K562 (cell line): ENCODE results near the gene ZKSCAN4. TPM values are rescaled to one million over a fixed set of nuclear protein-coding genes. Genes with fewer than 3 reads are reported as not detected.

ENCODE experiments used
- ARID2 ChIP-seq: fragments of 450-650 bp; IDR thresholded peaks from 2 replicates; pipeline ENCODE4 v1.6.1; 2017; ENCODE audit warnings: antibody characterized with exemption, mild to moderate bottlenecking
- BCL6 ChIP-seq: fragments of 250-450 bp; sonication (Bioruptor Pico); IDR thresholded peaks from 2 replicates; pipeline ENCODE4 v1.4.0; 2020
- DIDO1 ChIP-seq: fragments of 450-650 bp; IDR thresholded peaks from 2 replicates; pipeline ENCODE4 v1.6.1; 2016; ENCODE audit warnings: low read depth, missing biosample characterization, missing genetic modification characterization
- DLX4 ChIP-seq: fragments of 250-450 bp; sonication (Bioruptor Pico); IDR thresholded peaks from 2 replicates; pipeline ENCODE4 v1.6.1; 2021; ENCODE audit warnings: mild to moderate bottlenecking
- FIP1L1 ChIP-seq: fragments of 200-400 bp; formaldehyde crosslinking; IDR thresholded peaks from 2 replicates; pipeline ENCODE4 v1.6.1; 2018; ENCODE audit warnings: mild to moderate bottlenecking, low read depth, low read length; ENCODE audit not compliant: poor library complexity, severe bottlenecking
- ILF3 ChIP-seq: fragments of 450-650 bp; IDR thresholded peaks from 2 replicates; pipeline ENCODE4 v1.6.1; 2018; ENCODE audit warnings: antibody characterized with exemption, mild to moderate bottlenecking, moderate library complexity, borderline replicate concordance
- MAFK ChIP-seq: IDR thresholded peaks from 2 replicates; pipeline ENCODE4 v1.6.1; 2011; ENCODE audit warnings: low read length, improper control_type of control experiment
- MEF2D ChIP-seq: conservative IDR thresholded peaks from 2 replicates; pipeline ENCODE4 v1.6.1; 2016; ENCODE audit warnings: low read depth, missing genetic modification characterization, missing compliant biosample characterization
- POLR2H ChIP-seq: IDR thresholded peaks from 2 replicates; pipeline ENCODE4 v1.6.1; 2016; ENCODE audit warnings: missing genetic modification characterization, low read depth, mild to moderate bottlenecking, control low read depth, missing compliant biosample characterization, moderate library complexity
- RB1 ChIP-seq: fragments of 450-650 bp; IDR thresholded peaks from 2 replicates; pipeline ENCODE4 v1.6.1; 2017; ENCODE audit warnings: low read depth, mild to moderate bottlenecking
- RBM39 ChIP-seq: fragments of 200-400 bp; formaldehyde crosslinking; optimal IDR thresholded peaks from 2 replicates; pipeline ENCODE3; 2018; ENCODE audit warnings: low read depth, low read length
- SMC3 ChIP-seq: conservative IDR thresholded peaks from 2 replicates; pipeline ENCODE4 v1.6.1; 2011; ENCODE audit warnings: low read depth, low read length, improper control_type of control experiment; ENCODE audit not compliant: insufficient read depth
- ZNF699 ChIP-seq: fragments of 250-450 bp; sonication (Bioruptor Pico); IDR thresholded peaks from 2 replicates; pipeline ENCODE4 v1.8.0; 2021; ENCODE audit warnings: mild to moderate bottlenecking, moderate library complexity; ENCODE audit not compliant: insufficient replicate concordance
- polyA plus RNA-seq, 8 experiments: library from polyadenylated mRNA; depleted of rRNA in 4 of 8; stranded (reverse) in 5 of 8; unstranded in 3 of 8; fragments of >200 nt; fragmentation: Nextera tagmentation in 2 of 8; fragmentation: Illumina TruSeq in 1 of 8; extraction: Ambion mirVana in 2 of 8; extraction: Trizol in 1 of 8; gene quantifications; 2 replicates each; pipeline versions ENCODE4 v1.2.1 to v1.2.3, GENCODE V29; 2011 to 2014; ENCODE audit warnings: inconsistent platforms in 1 of 8, missing spikeins in 1 of 8
- total RNA-seq, 7 experiments: library from RNA; depleted of rRNA in 6 of 7; stranded (reverse); fragments of >200 nt in 6 of 7; fragmentation: Illumina TruSeq in 2 of 7; extraction: Trizol in 2 of 7; gene quantifications; 2 replicates each; pipeline versions ENCODE4 v1.2.1 to v1.2.3, GENCODE V29; 2011 to 2021; ENCODE audit warnings: low replicate concordance in 1 of 7
- TF ChIP-seq, protein P1 (sequence below): fragments of 450-650 bp; conservative IDR thresholded peaks from 2 replicates; pipeline ENCODE4 v1.6.1; 2016; ENCODE audit warnings: missing genetic modification characterization, low read depth, mild to moderate bottlenecking, control low read depth, missing compliant biosample characterization
- TF ChIP-seq, protein P2 (sequence below): fragments of 250-450 bp; sonication (Bioruptor Pico); IDR thresholded peaks from 2 replicates; pipeline ENCODE4 v1.4.0; 2020; ENCODE audit warnings: mild to moderate bottlenecking, moderate library complexity
- TF ChIP-seq, protein P3 (sequence below), 3 experiments: fragments of 200-800 bp in 1 of 3; fragments of 250-450 bp in 1 of 3; fragments of 450-650 bp in 1 of 3; sonication (Bioruptor Pico) in 1 of 3; sonication (Bioruptor generic) in 1 of 3; formaldehyde crosslinking in 1 of 3; IDR thresholded peaks; 2 replicates each; pipeline versions ENCODE4 v1.6.1 to v1.8.0; 2016 to 2022; ENCODE audit warnings: mild to moderate bottlenecking in 2 of 3, missing genetic modification characterization in 2 of 3, missing compliant biosample characterization in 1 of 3, moderate library complexity in 1 of 3
- TF ChIP-seq, protein P4 (sequence below): fragments of 450-650 bp; IDR thresholded peaks from 2 replicates; pipeline ENCODE4 v1.6.1; 2016; ENCODE audit warnings: missing biosample characterization, missing genetic modification characterization
- TF ChIP-seq, protein P5 (sequence below): fragments of 450-650 bp; IDR thresholded peaks from 2 replicates; pipeline ENCODE4 v1.6.1; 2016

ZKSCAN4 gene
- total and polyA plus RNA-seq, 9 of the 15 experiments (the other 6 are each of a cell fraction or from before 2014, with no cell fraction given) = 1.2 to 5.3 (median 4.7) TPM

DNA sequence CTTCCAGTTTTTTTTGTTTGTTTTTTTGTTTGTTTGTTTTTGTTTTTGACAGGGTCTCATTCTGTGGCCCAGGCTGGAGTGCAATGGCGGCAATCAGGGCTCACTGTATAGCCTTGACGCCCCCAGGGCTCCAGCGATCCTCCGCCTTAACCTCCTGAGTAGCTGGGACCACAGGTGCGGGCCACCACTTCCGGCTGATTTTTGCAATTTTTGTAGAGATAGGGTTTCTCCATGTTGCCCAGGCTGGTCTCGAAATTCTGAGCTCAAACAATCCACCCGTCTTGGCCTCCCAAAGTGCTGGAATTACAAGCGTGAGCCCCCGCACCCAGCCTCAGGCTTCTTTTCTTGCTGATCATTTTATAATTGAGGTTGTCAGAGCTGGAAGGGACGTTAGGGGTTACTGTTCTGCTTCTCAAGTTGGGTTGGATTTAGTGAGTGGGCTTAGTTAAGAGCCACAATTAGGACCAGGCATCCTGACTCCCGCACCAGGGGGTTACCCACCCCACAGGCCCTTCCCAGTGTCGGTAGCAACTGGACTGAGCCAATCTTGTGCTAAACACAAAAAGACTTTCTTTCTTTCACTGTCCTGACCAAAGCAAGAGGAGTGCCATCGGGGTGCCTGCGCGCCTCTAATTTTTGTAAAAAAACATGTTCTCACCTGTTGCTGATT lies 40.1 kb downstream of the ZKSCAN4 start (continued):
- TF ChIP-seq, protein P1, sequence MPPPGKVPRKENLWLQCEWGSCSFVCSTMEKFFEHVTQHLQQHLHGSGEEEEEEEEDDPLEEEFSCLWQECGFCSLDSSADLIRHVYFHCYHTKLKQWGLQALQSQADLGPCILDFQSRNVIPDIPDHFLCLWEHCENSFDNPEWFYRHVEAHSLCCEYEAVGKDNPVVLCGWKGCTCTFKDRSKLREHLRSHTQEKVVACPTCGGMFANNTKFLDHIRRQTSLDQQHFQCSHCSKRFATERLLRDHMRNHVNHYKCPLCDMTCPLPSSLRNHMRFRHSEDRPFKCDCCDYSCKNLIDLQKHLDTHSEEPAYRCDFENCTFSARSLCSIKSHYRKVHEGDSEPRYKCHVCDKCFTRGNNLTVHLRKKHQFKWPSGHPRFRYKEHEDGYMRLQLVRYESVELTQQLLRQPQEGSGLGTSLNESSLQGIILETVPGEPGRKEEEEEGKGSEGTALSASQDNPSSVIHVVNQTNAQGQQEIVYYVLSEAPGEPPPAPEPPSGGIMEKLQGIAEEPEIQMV (tag) = 0 out of 2 replicates have a peak, but pooled peaks have one; percentile 9
- TF ChIP-seq RB1 = peak; percentile 61; the same call in 1 of the 2 replicates
- TF ChIP-seq, protein P2, sequence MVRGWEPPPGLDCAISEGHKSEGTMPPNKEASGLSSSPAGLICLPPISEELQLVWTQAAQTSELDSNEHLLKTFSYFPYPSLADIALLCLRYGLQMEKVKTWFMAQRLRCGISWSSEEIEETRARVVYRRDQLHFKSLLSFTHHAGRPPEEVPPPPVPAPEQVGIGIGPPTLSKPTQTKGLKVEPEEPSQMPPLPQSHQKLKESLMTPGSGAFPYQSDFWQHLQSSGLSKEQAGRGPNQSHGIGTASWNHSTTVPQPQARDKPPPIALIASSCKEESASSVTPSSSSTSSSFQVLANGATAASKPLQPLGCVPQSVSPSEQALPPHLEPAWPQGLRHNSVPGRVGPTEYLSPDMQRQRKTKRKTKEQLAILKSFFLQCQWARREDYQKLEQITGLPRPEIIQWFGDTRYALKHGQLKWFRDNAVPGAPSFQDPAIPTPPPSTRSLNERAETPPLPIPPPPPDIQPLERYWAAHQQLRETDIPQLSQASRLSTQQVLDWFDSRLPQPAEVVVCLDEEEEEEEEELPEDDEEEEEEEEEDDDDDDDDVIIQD (CRISPR knock-in tag) = no peak
- TF ChIP-seq, protein P3, sequence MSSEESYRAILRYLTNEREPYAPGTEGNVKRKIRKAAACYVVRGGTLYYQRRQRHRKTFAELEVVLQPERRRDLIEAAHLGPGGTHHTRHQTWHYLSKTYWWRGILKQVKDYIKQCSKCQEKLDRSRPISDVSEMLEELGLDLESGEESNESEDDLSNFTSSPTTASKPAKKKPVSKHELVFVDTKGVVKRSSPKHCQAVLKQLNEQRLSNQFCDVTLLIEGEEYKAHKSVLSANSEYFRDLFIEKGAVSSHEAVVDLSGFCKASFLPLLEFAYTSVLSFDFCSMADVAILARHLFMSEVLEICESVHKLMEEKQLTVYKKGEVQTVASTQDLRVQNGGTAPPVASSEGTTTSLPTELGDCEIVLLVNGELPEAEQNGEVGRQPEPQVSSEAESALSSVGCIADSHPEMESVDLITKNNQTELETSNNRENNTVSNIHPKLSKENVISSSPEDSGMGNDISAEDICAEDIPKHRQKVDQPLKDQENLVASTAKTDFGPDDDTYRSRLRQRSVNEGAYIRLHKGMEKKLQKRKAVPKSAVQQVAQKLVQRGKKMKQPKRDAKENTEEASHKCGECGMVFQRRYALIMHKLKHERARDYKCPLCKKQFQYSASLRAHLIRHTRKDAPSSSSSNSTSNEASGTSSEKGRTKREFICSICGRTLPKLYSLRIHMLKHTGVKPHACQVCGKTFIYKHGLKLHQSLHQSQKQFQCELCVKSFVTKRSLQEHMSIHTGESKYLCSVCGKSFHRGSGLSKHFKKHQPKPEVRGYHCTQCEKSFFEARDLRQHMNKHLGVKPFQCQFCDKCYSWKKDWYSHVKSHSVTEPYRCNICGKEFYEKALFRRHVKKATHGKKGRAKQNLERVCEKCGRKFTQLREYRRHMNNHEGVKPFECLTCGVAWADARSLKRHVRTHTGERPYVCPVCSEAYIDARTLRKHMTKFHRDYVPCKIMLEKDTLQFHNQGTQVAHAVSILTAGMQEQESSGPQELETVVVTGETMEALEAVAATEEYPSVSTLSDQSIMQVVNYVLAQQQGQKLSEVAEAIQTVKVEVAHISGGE (CRISPR knock-in tag; IDR thresholded peaks at IDR 0.05) = peak in 1 of 3 experiments; percentile 12; a peak in 1 of 6 replicates
- no peak for TF ChIP-seq POLR2H (tag)
- TF ChIP-seq, protein P4, sequence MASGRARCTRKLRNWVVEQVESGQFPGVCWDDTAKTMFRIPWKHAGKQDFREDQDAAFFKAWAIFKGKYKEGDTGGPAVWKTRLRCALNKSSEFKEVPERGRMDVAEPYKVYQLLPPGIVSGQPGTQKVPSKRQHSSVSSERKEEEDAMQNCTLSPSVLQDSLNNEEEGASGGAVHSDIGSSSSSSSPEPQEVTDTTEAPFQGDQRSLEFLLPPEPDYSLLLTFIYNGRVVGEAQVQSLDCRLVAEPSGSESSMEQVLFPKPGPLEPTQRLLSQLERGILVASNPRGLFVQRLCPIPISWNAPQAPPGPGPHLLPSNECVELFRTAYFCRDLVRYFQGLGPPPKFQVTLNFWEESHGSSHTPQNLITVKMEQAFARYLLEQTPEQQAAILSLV (tag) = no peak
- no peak for TF ChIP-seq DLX4
- TF ChIP-seq MEF2D (tag) = no peak
- TF ChIP-seq ARID2 = no peak
- no peak for TF ChIP-seq ZNF699
- TF ChIP-seq SMC3 = no peak
- TF ChIP-seq ILF3 = no peak
- no peak for TF ChIP-seq BCL6
- no peak for TF ChIP-seq RBM39
- TF ChIP-seq FIP1L1 = no peak
- no peak for TF ChIP-seq MAFK
- TF ChIP-seq, protein P5, sequence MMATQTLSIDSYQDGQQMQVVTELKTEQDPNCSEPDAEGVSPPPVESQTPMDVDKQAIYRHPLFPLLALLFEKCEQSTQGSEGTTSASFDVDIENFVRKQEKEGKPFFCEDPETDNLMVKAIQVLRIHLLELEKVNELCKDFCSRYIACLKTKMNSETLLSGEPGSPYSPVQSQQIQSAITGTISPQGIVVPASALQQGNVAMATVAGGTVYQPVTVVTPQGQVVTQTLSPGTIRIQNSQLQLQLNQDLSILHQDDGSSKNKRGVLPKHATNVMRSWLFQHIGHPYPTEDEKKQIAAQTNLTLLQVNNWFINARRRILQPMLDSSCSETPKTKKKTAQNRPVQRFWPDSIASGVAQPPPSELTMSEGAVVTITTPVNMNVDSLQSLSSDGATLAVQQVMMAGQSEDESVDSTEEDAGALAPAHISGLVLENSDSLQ = no peak
- 0 out of 2 replicates have a peak, but pooled peaks have one; percentile 36 for TF ChIP-seq DIDO1 (tag)
